ENCODE measurements around the gene KIF25.
A peak's percentile ranks its signal among the peaks of the same experiment; 100 is the strongest.

GRCh38 chr6:168093071-168093505 lies 95.6 kb downstream of the KIF25 start:
- no peak for TF ChIP-seq POLR2A (IDR thresholded peaks at IDR 0.05)
- peak in 1 of 3 donors; percentile 46 for TF ChIP-seq POLR2AphosphoS5 (IDR thresholded peaks at IDR 0.05)
- TF ChIP-seq, protein P1, sequence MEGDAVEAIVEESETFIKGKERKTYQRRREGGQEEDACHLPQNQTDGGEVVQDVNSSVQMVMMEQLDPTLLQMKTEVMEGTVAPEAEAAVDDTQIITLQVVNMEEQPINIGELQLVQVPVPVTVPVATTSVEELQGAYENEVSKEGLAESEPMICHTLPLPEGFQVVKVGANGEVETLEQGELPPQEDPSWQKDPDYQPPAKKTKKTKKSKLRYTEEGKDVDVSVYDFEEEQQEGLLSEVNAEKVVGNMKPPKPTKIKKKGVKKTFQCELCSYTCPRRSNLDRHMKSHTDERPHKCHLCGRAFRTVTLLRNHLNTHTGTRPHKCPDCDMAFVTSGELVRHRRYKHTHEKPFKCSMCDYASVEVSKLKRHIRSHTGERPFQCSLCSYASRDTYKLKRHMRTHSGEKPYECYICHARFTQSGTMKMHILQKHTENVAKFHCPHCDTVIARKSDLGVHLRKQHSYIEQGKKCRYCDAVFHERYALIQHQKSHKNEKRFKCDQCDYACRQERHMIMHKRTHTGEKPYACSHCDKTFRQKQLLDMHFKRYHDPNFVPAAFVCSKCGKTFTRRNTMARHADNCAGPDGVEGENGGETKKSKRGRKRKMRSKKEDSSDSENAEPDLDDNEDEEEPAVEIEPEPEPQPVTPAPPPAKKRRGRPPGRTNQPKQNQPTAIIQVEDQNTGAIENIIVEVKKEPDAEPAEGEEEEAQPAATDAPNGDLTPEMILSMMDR (IDR thresholded peaks at IDR 0.05) = no peak
- TF ChIP-seq EP300 (IDR thresholded peaks at IDR 0.05) = no peak
